Motor neuron (in vitro differentiated cells): ENCODE results near the gene OR5K3. TPM values are rescaled to one million over a fixed set of nuclear protein-coding genes. Genes with fewer than 3 reads are reported as not detected.

Experiments
- total RNA-seq, 8 experiments: library from RNA; unstranded; fragments of 300-600 nt; gene quantifications; 2 replicates each; pipeline versions ENCODE4 v1.2.3 to v1.2.4, GENCODE V29; 2022

The OR5K3 gene
- total RNA-seq, 8 experiments from 2014 or later, result not detected

Other genes with a start within 250 kb of the OR5K3 start
- gene OR5H14, start 243.2 kb upstream of the OR5K3 start, total RNA-seq, result under 1 TPM in 5 of 8 experiments, not detected in 3; 0.05 to 0.33 (median 0.09) TPM
- under 1 TPM in 1 of 8 experiments, not detected in 7; 0.33 TPM for gene OR5H15, start 224.0 kb upstream of the OR5K3 start, total RNA-seq
- under 1 TPM in 1 of 8 experiments, not detected in 7; 0.52 TPM for gene OR5H6, start 126.4 kb upstream of the OR5K3 start, total RNA-seq
- under 1 TPM in 1 of 8 experiments, not detected in 7; 0.52 TPM for gene OR5H2, start 108.2 kb upstream of the OR5K3 start, total RNA-seq
- not detected for gene OR5K4, start 36.8 kb upstream of the OR5K3 start, total RNA-seq
- gene OR5K1, start 72.5 kb downstream of the OR5K3 start, total RNA-seq, result under 1 TPM in 2 of 8 experiments, not detected in 6; 0.10 to 0.28 TPM
- gene OR5K2, start 107.0 kb downstream of the OR5K3 start, total RNA-seq, result under 1 TPM in 2 of 8 experiments, not detected in 6; 0.28 to 0.43 TPM
- 100 to 1,000 TPM in 1 of 8 experiments, 10 to 100 TPM in 7; 60.3 to 101 (median 74.3) TPM for gene CLDND1, start 132.2 kb downstream of the OR5K3 start, total RNA-seq
- under 1 TPM in 2 of 8 experiments, not detected in 6; 0.35 to 0.81 TPM for gene GPR15, start 141.3 kb downstream of the OR5K3 start, total RNA-seq
- gene CPOX, start 202.9 kb downstream of the OR5K3 start, total RNA-seq, result 10 to 100 TPM in 7 of 8 experiments, 1 to 10 TPM in 1; 7.8 to 17.1 (median 11.3) TPM